ENCODE results near the gene BLOC1S6.

- TF ChIP-seq KDM1A (IDR thresholded peaks at IDR 0.05; ENCODE audit: borderline replicate concordance, low read length): no peak
- TF ChIP-seq CTCF (IDR thresholded peaks at IDR 0.05; ENCODE audit: control extremely low read depth in 1 of 3, insufficient read depth in 1 of 3, low read depth in 1 of 3, low read length in 3 of 3): no peak
- no peak for TF ChIP-seq PHF8 (conservative IDR thresholded peaks at IDR 0.05; ENCODE audit: low read depth, low read length)
- no peak for TF ChIP-seq HDAC2 (IDR thresholded peaks at IDR 0.05; ENCODE audit: borderline replicate concordance in 1 of 2, low read depth in 2 of 2, low read length in 2 of 2)
- TF ChIP-seq RAD21 (IDR thresholded peaks at IDR 0.05 in 1 of 2, conservative IDR thresholded peaks at IDR 0.05 in 1 of 2; ENCODE audit: low read depth in 2 of 2, low read length in 2 of 2): no peak
These were observed 53.4 kb downstream of the BLOC1S6 start for GRCh38 chr15:45640616-45641015.

All from H1 (cell line).